Spleen (tissue), 7 donors: ENCODE results near the gene CPLANE1.

Experiments used
- CTCF ChIP-seq, 11 experiments: fragments of 200-600 bp in 7 of 11; fragments of 450-650 bp in 4 of 11; sonication (generic) in 4 of 11; IDR thresholded peaks in 8 of 11; conservative IDR thresholded peaks in 3 of 11; 1 replicate in 7 of 11; 2 replicates in 4 of 11; pipeline versions ENCODE4 v1.4.0 to v1.8.0; 2016 to 2021; ENCODE audit warnings: antibody characterized with exemption in 11 of 11, inconsistent platforms in 4 of 11, mild to moderate bottlenecking in 1 of 11
- POLR2AphosphoS5 ChIP-seq, 3 donors: sonication (generic); formaldehyde crosslinking; IDR thresholded peaks; one replicate each; pipeline ENCODE4 v1.5.1; 2017; ENCODE audit warnings: antibody characterized with exemption in 3 of 3
- donor health status: DM: no; HTN: no; CAD: no; lungs with moderate emphysema.
- donor health status: DM: no; HTN: no; CAD: no.
- donor health status: DM: no; HTN: no; CAD: no.

- TF ChIP-seq CTCF (IDR thresholded peaks at IDR 0.05 in 8 of 11, conservative IDR thresholded peaks at IDR 0.05 in 3 of 11) (no peak), POLR2AphosphoS5 (IDR thresholded peaks at IDR 0.05) (no peak)
Measured at GRCh38 chr5:37198842-37199241, 50.3 kb downstream of the CPLANE1 start.
